A673 (cell line): ENCODE results near the gene PTPRQ.

Source experiments
- EZH2 ChIP-seq: fragments of 200-600 bp; sonication (generic); IDR thresholded peaks from 2 replicates; pipeline ENCODE4 v1.6.1; 2017; ENCODE audit warnings: borderline replicate concordance, low read depth, mild to moderate bottlenecking, mixed read lengths, antibody characterized with exemption, low read length; ENCODE audit not compliant: poor library complexity, severe bottlenecking
- TF ChIP-seq, protein P1 (sequence below): fragments of 300-800, 200-600 bp; sonication (generic); conservative IDR thresholded peaks from 2 replicates; pipeline ENCODE4 v1.5.1; 2017; ENCODE audit warnings: low read depth, mild to moderate bottlenecking, antibody characterized with exemption, low read length, moderate library complexity, mixed read lengths

DNA sequence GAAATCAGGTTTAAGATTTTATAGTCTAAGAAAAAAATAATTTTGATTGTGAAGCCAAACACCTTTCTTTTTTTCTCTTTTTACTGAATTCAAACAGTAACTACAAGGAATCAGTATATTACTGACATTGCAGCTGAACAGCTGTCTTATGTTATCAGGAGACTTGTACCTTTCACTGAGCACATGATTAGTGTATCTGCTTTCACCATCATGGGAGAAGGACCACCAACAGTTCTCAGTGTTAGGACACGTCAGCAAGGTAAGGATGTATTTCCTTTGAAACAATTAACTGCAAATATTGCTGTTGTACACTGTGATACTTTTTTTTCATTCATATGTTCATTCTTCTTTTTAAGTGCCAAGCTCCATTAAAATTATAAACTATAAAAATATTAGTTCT, 50.8 kb downstream of the PTPRQ start:
- TF ChIP-seq, protein P1, sequence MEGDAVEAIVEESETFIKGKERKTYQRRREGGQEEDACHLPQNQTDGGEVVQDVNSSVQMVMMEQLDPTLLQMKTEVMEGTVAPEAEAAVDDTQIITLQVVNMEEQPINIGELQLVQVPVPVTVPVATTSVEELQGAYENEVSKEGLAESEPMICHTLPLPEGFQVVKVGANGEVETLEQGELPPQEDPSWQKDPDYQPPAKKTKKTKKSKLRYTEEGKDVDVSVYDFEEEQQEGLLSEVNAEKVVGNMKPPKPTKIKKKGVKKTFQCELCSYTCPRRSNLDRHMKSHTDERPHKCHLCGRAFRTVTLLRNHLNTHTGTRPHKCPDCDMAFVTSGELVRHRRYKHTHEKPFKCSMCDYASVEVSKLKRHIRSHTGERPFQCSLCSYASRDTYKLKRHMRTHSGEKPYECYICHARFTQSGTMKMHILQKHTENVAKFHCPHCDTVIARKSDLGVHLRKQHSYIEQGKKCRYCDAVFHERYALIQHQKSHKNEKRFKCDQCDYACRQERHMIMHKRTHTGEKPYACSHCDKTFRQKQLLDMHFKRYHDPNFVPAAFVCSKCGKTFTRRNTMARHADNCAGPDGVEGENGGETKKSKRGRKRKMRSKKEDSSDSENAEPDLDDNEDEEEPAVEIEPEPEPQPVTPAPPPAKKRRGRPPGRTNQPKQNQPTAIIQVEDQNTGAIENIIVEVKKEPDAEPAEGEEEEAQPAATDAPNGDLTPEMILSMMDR = no peak
- no peak for TF ChIP-seq EZH2
